ENCODE measurements around the gene CBFA2T3.

DNA sequence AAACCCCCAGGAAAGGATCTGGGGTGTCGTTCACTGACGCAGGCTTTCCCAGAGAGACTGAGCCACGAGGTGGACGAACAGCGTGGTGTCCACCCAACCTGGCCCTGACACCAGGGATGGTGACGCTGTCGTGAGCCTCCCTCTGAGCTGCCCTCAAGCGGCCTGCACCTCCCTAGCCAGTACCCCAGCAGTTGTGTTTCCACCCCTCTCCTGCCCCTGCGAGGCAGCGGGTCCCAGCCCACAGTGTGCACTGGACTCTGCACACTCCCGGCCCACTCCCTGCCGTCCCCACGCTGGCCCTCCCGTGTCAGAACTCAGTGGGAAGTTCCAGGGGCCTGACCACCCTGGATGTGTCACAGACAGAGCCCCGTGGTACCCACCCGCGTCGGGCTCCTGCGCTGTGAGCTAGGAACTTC is 39.8 kb downstream of the CBFA2T3 start:
- TF ChIP-seq, protein P1, sequence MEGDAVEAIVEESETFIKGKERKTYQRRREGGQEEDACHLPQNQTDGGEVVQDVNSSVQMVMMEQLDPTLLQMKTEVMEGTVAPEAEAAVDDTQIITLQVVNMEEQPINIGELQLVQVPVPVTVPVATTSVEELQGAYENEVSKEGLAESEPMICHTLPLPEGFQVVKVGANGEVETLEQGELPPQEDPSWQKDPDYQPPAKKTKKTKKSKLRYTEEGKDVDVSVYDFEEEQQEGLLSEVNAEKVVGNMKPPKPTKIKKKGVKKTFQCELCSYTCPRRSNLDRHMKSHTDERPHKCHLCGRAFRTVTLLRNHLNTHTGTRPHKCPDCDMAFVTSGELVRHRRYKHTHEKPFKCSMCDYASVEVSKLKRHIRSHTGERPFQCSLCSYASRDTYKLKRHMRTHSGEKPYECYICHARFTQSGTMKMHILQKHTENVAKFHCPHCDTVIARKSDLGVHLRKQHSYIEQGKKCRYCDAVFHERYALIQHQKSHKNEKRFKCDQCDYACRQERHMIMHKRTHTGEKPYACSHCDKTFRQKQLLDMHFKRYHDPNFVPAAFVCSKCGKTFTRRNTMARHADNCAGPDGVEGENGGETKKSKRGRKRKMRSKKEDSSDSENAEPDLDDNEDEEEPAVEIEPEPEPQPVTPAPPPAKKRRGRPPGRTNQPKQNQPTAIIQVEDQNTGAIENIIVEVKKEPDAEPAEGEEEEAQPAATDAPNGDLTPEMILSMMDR (tag by site-specific recombination; IDR thresholded peaks at IDR 0.05) = no peak
- TF ChIP-seq, protein P2, sequence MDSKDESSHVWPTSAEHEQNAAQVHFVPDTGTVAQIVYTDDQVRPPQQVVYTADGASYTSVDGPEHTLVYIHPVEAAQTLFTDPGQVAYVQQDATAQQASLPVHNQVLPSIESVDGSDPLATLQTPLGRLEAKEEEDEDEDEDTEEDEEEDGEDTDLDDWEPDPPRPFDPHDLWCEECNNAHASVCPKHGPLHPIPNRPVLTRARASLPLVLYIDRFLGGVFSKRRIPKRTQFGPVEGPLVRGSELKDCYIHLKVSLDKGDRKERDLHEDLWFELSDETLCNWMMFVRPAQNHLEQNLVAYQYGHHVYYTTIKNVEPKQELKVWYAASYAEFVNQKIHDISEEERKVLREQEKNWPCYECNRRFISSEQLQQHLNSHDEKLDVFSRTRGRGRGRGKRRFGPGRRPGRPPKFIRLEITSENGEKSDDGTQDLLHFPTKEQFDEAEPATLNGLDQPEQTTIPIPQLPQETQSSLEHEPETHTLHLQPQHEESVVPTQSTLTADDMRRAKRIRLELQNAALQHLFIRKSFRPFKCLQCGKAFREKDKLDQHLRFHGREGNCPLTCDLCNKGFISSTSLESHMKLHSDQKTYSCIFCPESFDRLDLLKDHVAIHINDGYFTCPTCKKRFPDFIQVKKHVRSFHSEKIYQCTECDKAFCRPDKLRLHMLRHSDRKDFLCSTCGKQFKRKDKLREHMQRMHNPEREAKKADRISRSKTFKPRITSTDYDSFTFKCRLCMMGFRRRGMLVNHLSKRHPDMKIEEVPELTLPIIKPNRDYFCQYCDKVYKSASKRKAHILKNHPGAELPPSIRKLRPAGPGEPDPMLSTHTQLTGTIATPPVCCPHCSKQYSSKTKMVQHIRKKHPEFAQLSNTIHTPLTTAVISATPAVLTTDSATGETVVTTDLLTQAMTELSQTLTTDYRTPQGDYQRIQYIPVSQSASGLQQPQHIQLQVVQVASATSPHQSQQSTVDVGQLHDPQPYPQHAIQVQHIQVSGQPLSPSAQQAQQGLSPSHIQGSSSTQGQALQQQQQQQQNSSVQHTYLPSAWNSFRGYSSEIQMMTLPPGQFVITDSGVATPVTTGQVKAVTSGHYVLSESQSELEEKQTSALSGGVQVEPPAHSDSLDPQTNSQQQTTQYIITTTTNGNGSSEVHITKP (tag by site-specific recombination; IDR thresholded peaks at IDR 0.05) = no peak
- TF ChIP-seq ZNF24 (tag by site-specific recombination; IDR thresholded peaks at IDR 0.05) (no peak), ZNF473 (tag by site-specific recombination; IDR thresholded peaks at IDR 0.05) (no peak), ZNF184 (tag by site-specific recombination; IDR thresholded peaks at IDR 0.05) (no peak), ZBTB21 (tag by site-specific recombination; IDR thresholded peaks at IDR 0.05) (no peak)
- TF ChIP-seq, protein P3, sequence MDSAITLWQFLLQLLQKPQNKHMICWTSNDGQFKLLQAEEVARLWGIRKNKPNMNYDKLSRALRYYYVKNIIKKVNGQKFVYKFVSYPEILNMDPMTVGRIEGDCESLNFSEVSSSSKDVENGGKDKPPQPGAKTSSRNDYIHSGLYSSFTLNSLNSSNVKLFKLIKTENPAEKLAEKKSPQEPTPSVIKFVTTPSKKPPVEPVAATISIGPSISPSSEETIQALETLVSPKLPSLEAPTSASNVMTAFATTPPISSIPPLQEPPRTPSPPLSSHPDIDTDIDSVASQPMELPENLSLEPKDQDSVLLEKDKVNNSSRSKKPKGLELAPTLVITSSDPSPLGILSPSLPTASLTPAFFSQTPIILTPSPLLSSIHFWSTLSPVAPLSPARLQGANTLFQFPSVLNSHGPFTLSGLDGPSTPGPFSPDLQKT (IDR thresholded peaks at IDR 0.05; ENCODE audit: borderline replicate concordance, low read depth, low read length) = no peak
- TF ChIP-seq, protein P4, sequence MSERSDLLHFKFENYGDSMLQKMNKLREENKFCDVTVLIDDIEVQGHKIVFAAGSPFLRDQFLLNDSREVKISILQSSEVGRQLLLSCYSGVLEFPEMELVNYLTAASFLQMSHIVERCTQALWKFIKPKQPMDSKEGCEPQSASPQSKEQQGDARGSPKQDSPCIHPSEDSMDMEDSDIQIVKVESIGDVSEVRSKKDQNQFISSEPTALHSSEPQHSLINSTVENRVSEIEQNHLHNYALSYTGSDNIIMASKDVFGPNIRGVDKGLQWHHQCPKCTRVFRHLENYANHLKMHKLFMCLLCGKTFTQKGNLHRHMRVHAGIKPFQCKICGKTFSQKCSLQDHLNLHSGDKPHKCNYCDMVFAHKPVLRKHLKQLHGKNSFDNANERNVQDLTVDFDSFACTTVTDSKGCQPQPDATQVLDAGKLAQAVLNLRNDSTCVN (tag by site-specific recombination; optimal IDR thresholded peaks at IDR 0.05) = no peak

Data from HEK293 (cell line).